ENCODE measurements around the gene MLEC.

MLEC gene

GRCh38 chr12:120698665-120699064 is 11.7 kb downstream of the MLEC start:
- no peak for TF ChIP-seq CTCF (IDR thresholded peaks at IDR 0.05; ENCODE audit: low read depth, low read length)
- DNase-seq (ENCODE audit: extremely low read depth, low read depth) = no peak

GRCh38 chr12:120699553-120699952 is 12.6 kb downstream of the MLEC start:
- no peak for TF ChIP-seq CTCF (IDR thresholded peaks at IDR 0.05; ENCODE audit: low read depth, low read length)
- no peak for DNase-seq (ENCODE audit: extremely low read depth, low read depth)

GRCh38 chr12:120700886-120701285 is 13.9 kb downstream of the MLEC start:
- no peak for DNase-seq (ENCODE audit: extremely low read depth, low read depth)
- TF ChIP-seq CTCF (IDR thresholded peaks at IDR 0.05; ENCODE audit: low read depth, low read length) = no peak

GRCh38 chr12:120702637-120703036 is 15.7 kb downstream of the MLEC start:
- DNase-seq (ENCODE audit: extremely low read depth, low read depth) = no peak
- TF ChIP-seq CTCF (IDR thresholded peaks at IDR 0.05; ENCODE audit: low read depth, low read length) = no peak

GRCh38 chr12:120703311-120703942 is 16.5 kb downstream of the MLEC start:
- DNase-seq (ENCODE audit: extremely low read depth, low read depth) = no peak

GRCh38 chr12:120705618-120706017 is 18.7 kb downstream of the MLEC start:
- no peak for DNase-seq (ENCODE audit: extremely low read depth, low read depth)
- no peak for TF ChIP-seq CTCF (IDR thresholded peaks at IDR 0.05; ENCODE audit: low read depth, low read length)

More at GRCh38 chr12:120703311-120703942, 16.5 kb downstream of the MLEC start:
- TF ChIP-seq CTCF (IDR thresholded peaks at IDR 0.05; ENCODE audit: low read depth, low read length) = no peak

- no peak for DNase-seq (ENCODE audit: extremely low read depth, low read depth)
- TF ChIP-seq CTCF (IDR thresholded peaks at IDR 0.05; ENCODE audit: low read depth, low read length) = no peak
These were observed 19.1 kb downstream of the MLEC start for GRCh38 chr12:120706029-120706428.

All from AG09319 (cell line).